GM12878 (cell line): ENCODE measurements around the gene SLC2A4RG. TPM values are rescaled to one million over a fixed set of nuclear protein-coding genes. Genes with fewer than 3 reads are reported as not detected.

ENCODE experiments used
- ATAC-seq: fragments of 200-7000 bp; cut with Tn5 transposase; 3 replicates; pipeline ENCODE4 v1.9.1; 2020; ENCODE audit warnings: mild to moderate bottlenecking, moderate library complexity
- BruUV-seq: library from RNA; stranded (reverse); fragments of 400-500 nt; replicated peaks from 2 replicates; lab custom pipeline; 2021; lab: Mats Ljungman, UMichigan
- CTCF ChIA-PET: fragments of 300-600 bp; sonication (Branson Sonifier 250); formaldehyde crosslinking; extraction: SDS; loops from one replicate; lab custom pipeline; 2021; ENCODE audit warnings: inconsistent platforms; lab: Yijun Ruan, JAX
- POLR2A ChIA-PET: fragments of 350-600 bp; formaldehyde crosslinking; extraction: SDS; loops from one replicate; lab custom pipeline; 2021; ENCODE audit warnings: inconsistent platforms; lab: Charles Lee
- RAD21 ChIA-PET: fragments of 300-600 bp; sonication (Branson Sonifier 250); formaldehyde crosslinking; loops from one replicate; lab custom pipeline; 2023; ENCODE audit warnings: antibody characterized with exemption; ENCODE audit not compliant: unreplicated experiment; lab: Charles Lee
- SMC1A ChIA-PET: fragments of 300-600 bp; sonication (Branson Sonifier 250); formaldehyde crosslinking; loops from one replicate; lab custom pipeline; 2023; ENCODE audit not compliant: unreplicated experiment, uncharacterized antibody; lab: Charles Lee
- DNase-seq: peaks from one replicate; pipeline ENCODE4 v3.0.0-alpha.2; 2011; ENCODE audit warnings: low read depth, low spot score
- FAIRE-seq: peaks from 3 replicates; lab custom pipeline; 2011; peaks lifted over from hg19 to GRCh38; lab: Jason Lieb, UNC
- H2AFZ ChIP-seq: 2 replicates; pipeline ENCODE4 v1.6.0; 2011; ENCODE audit warnings: low read depth, low read length, control low read depth; ENCODE audit not compliant: control insufficient read depth
- H3K27ac ChIP-seq: 2 replicates; pipeline ENCODE4 v1.5.1; 2011; ENCODE audit warnings: control low read depth; ENCODE audit not compliant: control insufficient read depth, insufficient read depth
- H3K27me3 ChIP-seq, 2 experiments: replicated peaks in 1 of 2; 2 replicates each; pipeline versions ENCODE4 v1.6.0 to v1.6.1; 2011; ENCODE audit warnings: low read length in 1 of 2; ENCODE audit not compliant: control insufficient read depth in 2 of 2, insufficient read depth in 2 of 2
- H3K36me3 ChIP-seq, 2 experiments: 2 replicates each; pipeline ENCODE4 v1.5.1; 2011; ENCODE audit warnings: low read length in 1 of 2; ENCODE audit not compliant: control insufficient read depth in 2 of 2, insufficient read depth in 2 of 2
- H3K4me1 ChIP-seq: 2 replicates; pipeline ENCODE4 v1.6.1; 2011; ENCODE audit warnings: mild to moderate bottlenecking, low read length, moderate library complexity, mixed read lengths; ENCODE audit not compliant: control insufficient read depth, insufficient read depth
- H3K4me2 ChIP-seq: 2 replicates; pipeline ENCODE4 v1.6.0; 2011; ENCODE audit warnings: control low read depth; ENCODE audit not compliant: control insufficient read depth, insufficient read depth
- H3K4me3 ChIP-seq: fragments of 200-600 bp; sonication (generic); 2 replicates; pipeline ENCODE4 v1.5.1; 2016
- H3K79me2 ChIP-seq: 2 replicates; pipeline ENCODE4 v1.6.0; 2011; ENCODE audit warnings: low read length; ENCODE audit not compliant: control insufficient read depth, insufficient read depth
- H3K9ac ChIP-seq: 2 replicates; pipeline ENCODE4 v1.8.0; 2011; ENCODE audit warnings: low read length, control low read depth, mixed read lengths; ENCODE audit not compliant: control insufficient read depth, insufficient read depth
- H3K9me3 ChIP-seq: replicated peaks from 3 replicates; pipeline ENCODE4 v1.5.1; 2011; ENCODE audit warnings: mild to moderate bottlenecking, low read length; ENCODE audit not compliant: control insufficient read depth, insufficient read depth
- H4K20me1 ChIP-seq: 2 replicates; pipeline ENCODE4 v1.6.0; 2011; ENCODE audit not compliant: control insufficient read depth, insufficient read depth
- ATF7 ChIP-seq: fragments of 450-650 bp; IDR thresholded peaks from 2 replicates; pipeline ENCODE4 v1.6.1; 2016; ENCODE audit warnings: low read depth, mild to moderate bottlenecking
- BCL11A ChIP-seq: IDR thresholded peaks from 2 replicates; pipeline ENCODE4 v1.6.1; 2011; ENCODE audit warnings: low read depth, low read length
- CHD1 ChIP-seq: IDR thresholded peaks from 2 replicates; pipeline ENCODE4 v1.6.1; 2012; ENCODE audit warnings: low read depth, low read length, improper control_type of control experiment
- ELK1 ChIP-seq: IDR thresholded peaks from 2 replicates; pipeline ENCODE4 v1.6.1; 2012; ENCODE audit warnings: low read depth, low read length, improper control_type of control experiment
- GATAD2B ChIP-seq: fragments of 450-650 bp; conservative IDR thresholded peaks from 2 replicates; pipeline ENCODE4 v1.6.1; 2017; ENCODE audit warnings: low read depth, mild to moderate bottlenecking, moderate library complexity
- IKZF2 ChIP-seq, 2 experiments: fragments of 450-650 bp; IDR thresholded peaks; 2 replicates each; pipeline ENCODE4 v1.6.1; 2017; ENCODE audit warnings: mild to moderate bottlenecking in 2 of 2, moderate library complexity in 2 of 2
- MYC ChIP-seq: IDR thresholded peaks from 2 replicates; pipeline ENCODE4 v1.6.1; 2011; ENCODE audit warnings: mild to moderate bottlenecking, low read length, moderate library complexity, inconsistent platforms; ENCODE audit not compliant: insufficient read depth, insufficient replicate concordance, insufficient read length, severe bottlenecking
- NBN ChIP-seq: fragments of 450-650 bp; IDR thresholded peaks from 2 replicates; pipeline ENCODE4 v1.6.1; 2016
- PAX8 ChIP-seq: fragments of 450-650 bp; IDR thresholded peaks from 2 replicates; pipeline ENCODE4 v1.6.1; 2017; ENCODE audit warnings: mild to moderate bottlenecking, moderate library complexity
- POLR2A ChIP-seq: IDR thresholded peaks from 2 replicates; pipeline ENCODE4 v1.6.1; 2011; ENCODE audit warnings: low read depth, mild to moderate bottlenecking, low read length
- POU2F2 ChIP-seq: IDR thresholded peaks from 3 replicates; pipeline ENCODE4 v1.6.1; 2011; ENCODE audit warnings: low read depth, mild to moderate bottlenecking, low read length, borderline replicate concordance
- SP1 ChIP-seq: IDR thresholded peaks from one replicate; pipeline ENCODE4 v1.6.1; 2011; ENCODE audit warnings: low read depth, low read length
- ZNF274 ChIP-seq: IDR thresholded peaks from one replicate; pipeline ENCODE4 v1.8.0; 2011; ENCODE audit not compliant: insufficient read length, insufficient read depth
- WGBS: methylation state at CpG from one replicate; pipeline ENCODE4 v1.1.6; 2016; ENCODE audit warnings: low lambda C conversion rate; ENCODE audit not compliant: insufficient replicate concordance, insufficient coverage; ENCODE audit errors: missing lambda C conversion rate; 5-methylcytosine and 5-hydroxymethylcytosine counted together
- in situ Hi-C: fragments of 300-500 bp; cut with MboI; formaldehyde crosslinking; loops from 9 replicates; pipeline ENCODE4 v1.14.3; 2018; ENCODE audit warnings: mixed read lengths
- intact Hi-C: fragments of 100-400 bp; cut with micrococcal nuclease; formaldehyde crosslinking; loops from one replicate; pipeline ENCODE4 v1.14.2; 2022; ENCODE audit not compliant: unreplicated experiment
- polyA plus RNA-seq, 11 experiments: library from polyadenylated mRNA; depleted of rRNA in 4 of 11; unstranded in 6 of 11; stranded (reverse) in 5 of 11; fragments of >200 nt; fragmentation: Nextera tagmentation in 4 of 11; fragmentation: Illumina TruSeq in 1 of 11; extraction: Ambion mirVana in 4 of 11; extraction: Trizol in 1 of 11; gene quantifications; 1 replicate in 1 of 11; 2 replicates in 10 of 11; pipeline versions ENCODE4 v1.2.1 to v1.2.3, GENCODE V29; 2011 to 2016; ENCODE audit warnings: inconsistent platforms in 2 of 11, missing spikeins in 2 of 11, low read depth in 1 of 11
- total RNA-seq, 4 experiments: library from RNA; depleted of rRNA in 3 of 4; stranded (reverse); fragments of >200 nt in 3 of 4; fragmentation: Illumina TruSeq in 1 of 4; extraction: Trizol in 1 of 4; gene quantifications; 2 replicates each; pipeline versions ENCODE4 v1.2.1 to v1.2.3, GENCODE V29; 2013 to 2021
- TF ChIP-seq, protein P1 (sequence below): IDR thresholded peaks from 2 replicates; pipeline ENCODE4 v1.6.1; 2011; ENCODE audit warnings: mild to moderate bottlenecking, low read depth, low read length, moderate library complexity; ENCODE audit not compliant: insufficient replicate concordance

SLC2A4RG gene
- total and polyA plus RNA-seq, 10 of the 15 experiments (the other 5 are each of a cell fraction or from before 2014, with no cell fraction given), result 0.34 to 65.9 (median 13.3) TPM

DNA sequence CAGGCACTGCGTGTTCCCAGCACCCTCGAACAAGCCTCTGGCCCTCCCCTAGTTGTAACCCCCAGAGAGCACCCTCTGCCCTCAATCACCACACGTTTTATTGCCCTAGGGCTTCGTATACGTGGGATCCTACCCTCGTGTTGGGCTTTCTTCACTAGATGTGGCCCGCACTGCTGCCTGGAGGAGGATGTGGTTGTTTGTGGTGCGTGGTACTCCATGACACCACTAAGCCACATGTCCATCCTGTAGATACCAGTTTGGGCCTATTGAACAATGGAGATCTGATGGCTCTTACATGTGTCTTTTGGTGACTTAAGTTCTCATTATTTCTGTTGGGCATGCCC, 17.0 kb downstream of the SLC2A4RG start:
- H3K9ac ChIP-seq, result no peak overlapping the region
- H3K27me3 ChIP-seq, result peaks cover 0 to 2% of the 10 kb centered on the region in 2 experiments; a peak in 1 of 4 replicates
- no peak for DNase-seq
- no peak overlapping the region for H3K4me3 ChIP-seq
- H3K4me2 ChIP-seq, result no peak overlapping the region
- no peak overlapping the region for H2AFZ ChIP-seq
- CTCF ChIA-PET, result interaction anchor here (0.6 kb wide), 1 partner anchor 82 kb away, joined by 3 read pairs; no protein-coding TSS in a partner anchor
- no peak for TF ChIP-seq IKZF2 (IDR thresholded peaks at IDR 0.05)
- no peak for TF ChIP-seq BCL11A
- TF ChIP-seq GATAD2B, result no peak
- TF ChIP-seq MYC, result no peak
- TF ChIP-seq, protein P1, sequence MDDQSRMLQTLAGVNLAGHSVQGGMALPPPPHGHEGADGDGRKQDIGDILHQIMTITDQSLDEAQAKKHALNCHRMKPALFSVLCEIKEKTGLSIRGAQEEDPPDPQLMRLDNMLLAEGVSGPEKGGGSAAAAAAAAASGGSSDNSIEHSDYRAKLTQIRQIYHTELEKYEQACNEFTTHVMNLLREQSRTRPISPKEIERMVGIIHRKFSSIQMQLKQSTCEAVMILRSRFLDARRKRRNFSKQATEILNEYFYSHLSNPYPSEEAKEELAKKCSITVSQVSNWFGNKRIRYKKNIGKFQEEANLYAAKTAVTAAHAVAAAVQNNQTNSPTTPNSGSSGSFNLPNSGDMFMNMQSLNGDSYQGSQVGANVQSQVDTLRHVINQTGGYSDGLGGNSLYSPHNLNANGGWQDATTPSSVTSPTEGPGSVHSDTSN, result no peak
- no peak for TF ChIP-seq CHD1
- TF ChIP-seq POU2F2, result no peak
- TF ChIP-seq ELK1, result no peak
- TF ChIP-seq SP1, result no peak
- TF ChIP-seq ZNF274, result no peak
- TF ChIP-seq ATF7, result no peak
- TF ChIP-seq POLR2A, result no peak
- no peak for TF ChIP-seq PAX8
- TF ChIP-seq NBN, result no peak
- TF ChIP-seq, all 136 proteins: peak for 0
- Histone ChIP-seq H3K36me3 (no peaks in the 10 kb centered on the region), H4K20me1 (no peaks in the 10 kb centered on the region), H3K4me1 (no peaks in the 10 kb centered on the region), H3K27ac (no peak overlapping the region), H3K79me2 (no peaks in the 10 kb centered on the region), H3K9me3 (no peaks in the 10 kb centered on the region)
- ATAC-seq (no peak), FAIRE-seq (no peak)
- intact Hi-C loops, result no loop called here
- ChIA-PET SMC1A (no interaction called here), POLR2A (no interaction called here), RAD21 (no interaction called here)
- BruUV-seq, result no TSS peak
- in situ Hi-C loops, result no loop called here
- 25% methylated on average over 8 of the region's 8 CpGs for WGBS
